Measurements from ENCODE around the gene F7.
"Not testable (repeated sequence)": the region's sequence is repeated elsewhere in the genome, so short reads cannot be mapped to it uniquely, and the experiment has no call there.

Gene F7

GRCh38 chr13:113077953-113078901 is 27.4 kb upstream of the F7 start:
- Histone ChIP-seq H3K36me3 (ENCODE audit: control insufficient read depth, insufficient read depth, low read length) (no peaks in the 10 kb centered on the region), H3K4me3 (replicated peaks; ENCODE audit: low read depth, low read length) (no peak overlapping the region), H3K27me3 (replicated peaks; ENCODE audit: control insufficient read depth, insufficient read depth, low read length) (no peaks in the 10 kb centered on the region)
- no peak for DNase-seq (ENCODE audit: extremely low read depth, insufficient read length)
- no peak for TF ChIP-seq CTCF (IDR thresholded peaks at IDR 0.05; ENCODE audit: insufficient read depth, low read length, poor library complexity, severe bottlenecking)

GRCh38 chr13:113078902-113079780 is 26.4 kb upstream of the F7 start:
- no peak for DNase-seq (ENCODE audit: extremely low read depth, insufficient read length)

GRCh38 chr13:113079781-113080080 is 25.9 kb upstream of the F7 start:
- H3K4me3 ChIP-seq (replicated peaks; ENCODE audit: low read depth, low read length); DNase-seq (ENCODE audit: extremely low read depth, insufficient read length); H3K36me3 ChIP-seq (ENCODE audit: control insufficient read depth, insufficient read depth, low read length); H3K27me3 ChIP-seq (replicated peaks; ENCODE audit: control insufficient read depth, insufficient read depth, low read length): not testable (repeated sequence)

More at GRCh38 chr13:113078902-113079780, 26.4 kb upstream of the F7 start:
- Histone ChIP-seq H3K36me3 (ENCODE audit: control insufficient read depth, insufficient read depth, low read length) (no peaks in the 10 kb centered on the region), H3K4me3 (replicated peaks; ENCODE audit: low read depth, low read length) (no peak overlapping the region), H3K27me3 (replicated peaks; ENCODE audit: control insufficient read depth, insufficient read depth, low read length) (no peaks in the 10 kb centered on the region)
- TF ChIP-seq CTCF (IDR thresholded peaks at IDR 0.05; ENCODE audit: insufficient read depth, low read length, poor library complexity, severe bottlenecking): no peak

DNA sequence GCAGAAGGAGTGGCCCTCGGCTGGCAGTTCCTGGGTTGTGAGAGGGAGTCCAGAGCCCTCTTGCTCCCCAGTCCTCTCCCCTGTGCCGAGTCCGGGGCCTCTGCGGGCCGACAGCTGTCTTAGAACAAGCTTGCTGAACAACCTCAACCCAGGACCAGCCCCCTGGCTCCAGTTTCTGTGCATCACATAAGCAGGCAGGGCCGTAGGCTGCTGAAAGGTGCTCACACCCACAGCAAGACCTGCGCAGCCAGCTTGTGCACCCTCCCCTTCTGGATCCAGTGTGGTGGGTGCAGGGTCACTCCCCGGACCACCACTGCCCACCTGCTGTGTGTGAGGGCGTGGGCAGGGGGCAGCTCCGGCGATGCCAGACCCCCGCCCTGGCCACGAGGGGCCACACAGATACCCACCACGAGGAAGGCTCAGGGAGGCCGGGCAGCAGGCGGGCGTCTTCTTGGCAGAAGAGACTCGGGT is 25.2 kb upstream of the F7 start:
- DNase-seq (ENCODE audit: extremely low read depth, insufficient read length): no peak
- H3K27me3 ChIP-seq (replicated peaks; ENCODE audit: control insufficient read depth, insufficient read depth, low read length): no peaks in the 10 kb centered on the region

DNA sequence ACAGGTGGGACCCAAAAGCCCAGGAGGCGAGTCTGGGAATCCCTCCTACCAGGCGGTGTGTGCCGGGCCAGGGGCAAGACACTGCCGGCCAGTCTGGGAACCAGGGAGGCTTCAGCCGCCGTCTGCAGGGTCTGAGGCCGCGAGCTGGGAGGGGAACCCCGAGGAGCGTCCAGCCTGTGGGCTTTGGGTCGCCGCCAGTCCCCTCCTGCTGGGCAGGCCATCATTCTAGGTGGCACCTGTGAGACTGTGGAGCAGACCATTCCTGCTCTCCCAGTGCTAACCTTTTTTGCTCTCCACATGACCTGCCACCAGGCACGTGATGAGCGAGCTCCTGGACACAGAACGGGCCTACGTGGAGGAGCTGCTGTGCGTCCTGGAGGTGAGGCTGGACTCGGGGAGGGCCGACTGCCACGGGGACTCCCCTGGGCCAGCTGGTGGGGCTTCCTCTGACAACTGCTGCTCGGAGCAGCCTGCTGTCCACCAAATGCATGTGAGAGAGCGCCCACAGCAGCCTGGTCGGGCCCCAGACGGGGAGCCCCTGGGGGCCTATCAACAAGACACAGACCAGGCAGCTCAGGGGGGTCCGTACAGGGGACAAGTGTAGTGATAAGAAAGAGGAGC is 24.6 kb upstream of the F7 start:
- DNase-seq (ENCODE audit: extremely low read depth, insufficient read length): no peak
- no peak for TF ChIP-seq CTCF (IDR thresholded peaks at IDR 0.05; ENCODE audit: insufficient read depth, low read length, poor library complexity, severe bottlenecking)
- Histone ChIP-seq H3K36me3 (ENCODE audit: control insufficient read depth, insufficient read depth, low read length) (no peaks in the 10 kb centered on the region), H3K27me3 (replicated peaks; ENCODE audit: control insufficient read depth, insufficient read depth, low read length) (no peaks in the 10 kb centered on the region), H3K4me3 (replicated peaks; ENCODE audit: low read depth, low read length) (no peak overlapping the region)

More for the DNA sequence above, 25.2 kb upstream of the F7 start:
- TF ChIP-seq CTCF (IDR thresholded peaks at IDR 0.05; ENCODE audit: insufficient read depth, low read length, poor library complexity, severe bottlenecking): no peak
- no peak overlapping the region for H3K4me3 ChIP-seq (replicated peaks; ENCODE audit: low read depth, low read length)
- H3K36me3 ChIP-seq (ENCODE audit: control insufficient read depth, insufficient read depth, low read length): no peaks in the 10 kb centered on the region
